GM12878 (cell line): ENCODE results near the gene ADCY9. TPM values are rescaled to one million over a fixed set of nuclear protein-coding genes. Genes with fewer than 3 reads are reported as not detected.
"Not testable (repeated sequence)": the region's sequence is repeated elsewhere in the genome, so short reads cannot be mapped to it uniquely, and the experiment has no call there.

Source experiments
- ATAC-seq: fragments of 200-7000 bp; cut with Tn5 transposase; 3 replicates; pipeline ENCODE4 v1.9.1; 2020; ENCODE audit warnings: mild to moderate bottlenecking, moderate library complexity
- BruUV-seq: library from RNA; stranded (reverse); fragments of 400-500 nt; replicated peaks from 2 replicates; lab custom pipeline; 2021; lab: Mats Ljungman, UMichigan
- CTCF ChIA-PET: fragments of 300-600 bp; sonication (Branson Sonifier 250); formaldehyde crosslinking; extraction: SDS; loops from one replicate; lab custom pipeline; 2021; ENCODE audit warnings: inconsistent platforms; lab: Yijun Ruan, JAX
- POLR2A ChIA-PET: fragments of 350-600 bp; formaldehyde crosslinking; extraction: SDS; loops from one replicate; lab custom pipeline; 2021; ENCODE audit warnings: inconsistent platforms; lab: Charles Lee
- RAD21 ChIA-PET: fragments of 300-600 bp; sonication (Branson Sonifier 250); formaldehyde crosslinking; loops from one replicate; lab custom pipeline; 2023; ENCODE audit warnings: antibody characterized with exemption; ENCODE audit not compliant: unreplicated experiment; lab: Charles Lee
- SMC1A ChIA-PET: fragments of 300-600 bp; sonication (Branson Sonifier 250); formaldehyde crosslinking; loops from one replicate; lab custom pipeline; 2023; ENCODE audit not compliant: unreplicated experiment, uncharacterized antibody; lab: Charles Lee
- DNase-seq: peaks from one replicate; pipeline ENCODE4 v3.0.0-alpha.2; 2011; ENCODE audit warnings: low read depth, low spot score
- FAIRE-seq: peaks from 3 replicates; lab custom pipeline; 2011; peaks lifted over from hg19 to GRCh38; lab: Jason Lieb, UNC
- H2AFZ ChIP-seq: 2 replicates; pipeline ENCODE4 v1.6.0; 2011; ENCODE audit warnings: low read depth, low read length, control low read depth; ENCODE audit not compliant: control insufficient read depth
- H3K27ac ChIP-seq: 2 replicates; pipeline ENCODE4 v1.5.1; 2011; ENCODE audit warnings: control low read depth; ENCODE audit not compliant: control insufficient read depth, insufficient read depth
- H3K27me3 ChIP-seq, 2 experiments: replicated peaks in 1 of 2; 2 replicates each; pipeline versions ENCODE4 v1.6.0 to v1.6.1; 2011; ENCODE audit warnings: low read length in 1 of 2; ENCODE audit not compliant: control insufficient read depth in 2 of 2, insufficient read depth in 2 of 2
- H3K36me3 ChIP-seq, 2 experiments: 2 replicates each; pipeline ENCODE4 v1.5.1; 2011; ENCODE audit warnings: low read length in 1 of 2; ENCODE audit not compliant: control insufficient read depth in 2 of 2, insufficient read depth in 2 of 2
- H3K4me1 ChIP-seq: 2 replicates; pipeline ENCODE4 v1.6.1; 2011; ENCODE audit warnings: mild to moderate bottlenecking, low read length, moderate library complexity, mixed read lengths; ENCODE audit not compliant: control insufficient read depth, insufficient read depth
- H3K4me2 ChIP-seq: 2 replicates; pipeline ENCODE4 v1.6.0; 2011; ENCODE audit warnings: control low read depth; ENCODE audit not compliant: control insufficient read depth, insufficient read depth
- H3K4me3 ChIP-seq: fragments of 200-600 bp; sonication (generic); 2 replicates; pipeline ENCODE4 v1.5.1; 2016
- H3K79me2 ChIP-seq: 2 replicates; pipeline ENCODE4 v1.6.0; 2011; ENCODE audit warnings: low read length; ENCODE audit not compliant: control insufficient read depth, insufficient read depth
- H3K9ac ChIP-seq: 2 replicates; pipeline ENCODE4 v1.8.0; 2011; ENCODE audit warnings: low read length, control low read depth, mixed read lengths; ENCODE audit not compliant: control insufficient read depth, insufficient read depth
- H3K9me3 ChIP-seq: replicated peaks from 3 replicates; pipeline ENCODE4 v1.5.1; 2011; ENCODE audit warnings: mild to moderate bottlenecking, low read length; ENCODE audit not compliant: control insufficient read depth, insufficient read depth
- H4K20me1 ChIP-seq: 2 replicates; pipeline ENCODE4 v1.6.0; 2011; ENCODE audit not compliant: control insufficient read depth, insufficient read depth
- CBFB ChIP-seq: IDR thresholded peaks from 2 replicates; pipeline ENCODE4 v1.6.1; 2016; ENCODE audit warnings: antibody characterized with exemption, low read depth
- CREB1 ChIP-seq: IDR thresholded peaks from 2 replicates; pipeline ENCODE4 v1.6.1; 2012; ENCODE audit warnings: low read depth, mild to moderate bottlenecking, inconsistent platforms
- IKZF1 ChIP-seq: fragments of 450-650 bp; conservative IDR thresholded peaks from 2 replicates; pipeline ENCODE4 v1.6.1; 2017; ENCODE audit warnings: antibody characterized with exemption, mild to moderate bottlenecking
- RFX5 ChIP-seq: IDR thresholded peaks from 2 replicates; pipeline ENCODE4 v1.6.1; 2011; ENCODE audit warnings: low read depth, low read length, improper control_type of control experiment
- WGBS: methylation state at CpG from one replicate; pipeline ENCODE4 v1.1.6; 2016; ENCODE audit warnings: low lambda C conversion rate; ENCODE audit not compliant: insufficient replicate concordance, insufficient coverage; ENCODE audit errors: missing lambda C conversion rate; 5-methylcytosine and 5-hydroxymethylcytosine counted together
- in situ Hi-C: fragments of 300-500 bp; cut with MboI; formaldehyde crosslinking; loops from 9 replicates; pipeline ENCODE4 v1.14.3; 2018; ENCODE audit warnings: mixed read lengths
- intact Hi-C: fragments of 100-400 bp; cut with micrococcal nuclease; formaldehyde crosslinking; loops from one replicate; pipeline ENCODE4 v1.14.2; 2022; ENCODE audit not compliant: unreplicated experiment
- polyA plus RNA-seq, 11 experiments: library from polyadenylated mRNA; depleted of rRNA in 4 of 11; unstranded in 6 of 11; stranded (reverse) in 5 of 11; fragments of >200 nt; fragmentation: Nextera tagmentation in 4 of 11; fragmentation: Illumina TruSeq in 1 of 11; extraction: Ambion mirVana in 4 of 11; extraction: Trizol in 1 of 11; gene quantifications; 1 replicate in 1 of 11; 2 replicates in 10 of 11; pipeline versions ENCODE4 v1.2.1 to v1.2.3, GENCODE V29; 2011 to 2016; ENCODE audit warnings: inconsistent platforms in 2 of 11, missing spikeins in 2 of 11, low read depth in 1 of 11
- total RNA-seq, 4 experiments: library from RNA; depleted of rRNA in 3 of 4; stranded (reverse); fragments of >200 nt in 3 of 4; fragmentation: Illumina TruSeq in 1 of 4; extraction: Trizol in 1 of 4; gene quantifications; 2 replicates each; pipeline versions ENCODE4 v1.2.1 to v1.2.3, GENCODE V29; 2013 to 2021
- TF ChIP-seq, protein P1 (sequence below): IDR thresholded peaks from 2 replicates; pipeline ENCODE4 v1.6.1; 2012; ENCODE audit warnings: low read depth, low read length, improper control_type of control experiment

The ADCY9 gene
- total and polyA plus RNA-seq, 10 of the 15 experiments (the other 5 are each of a cell fraction or from before 2014, with no cell fraction given) = 0.09 to 0.41 (median 0.15) TPM; not detected in 3

DNA sequence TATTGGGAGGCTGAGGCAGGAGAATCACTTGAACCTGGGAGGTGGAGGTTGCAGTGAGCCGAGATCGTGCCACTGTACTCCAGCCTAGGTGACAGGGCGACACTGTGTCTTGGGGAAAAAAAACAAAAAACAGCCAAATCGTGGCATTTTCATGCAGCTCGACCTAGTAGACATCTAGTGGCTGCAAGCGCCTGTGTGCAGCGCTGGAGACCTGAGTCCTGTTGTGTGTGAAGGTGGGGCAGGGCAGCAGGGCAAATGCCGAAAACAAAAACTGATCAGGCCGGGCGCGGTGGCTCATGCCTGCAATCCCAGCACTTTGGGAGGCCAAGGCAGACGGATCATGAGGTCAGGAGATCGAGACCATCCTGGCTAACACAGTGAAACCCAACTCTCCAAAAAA, 37.1 kb upstream of the ADCY9 start:
- RAD21 ChIA-PET, BruUV-seq, POLR2A ChIA-PET, H3K27me3 ChIP-seq, H2AFZ ChIP-seq, H3K4me3 ChIP-seq, H3K9ac ChIP-seq, CTCF ChIA-PET, H3K36me3 ChIP-seq, ATAC-seq, in situ Hi-C loops, H3K27ac ChIP-seq, H4K20me1 ChIP-seq, intact Hi-C loops, FAIRE-seq, H3K9me3 ChIP-seq, SMC1A ChIA-PET, H3K4me2 ChIP-seq, DNase-seq, H3K4me1 ChIP-seq, H3K79me2 ChIP-seq: not testable (repeated sequence)
- WGBS = 48% methylated on average over 13 of the region's 13 CpGs

DNA sequence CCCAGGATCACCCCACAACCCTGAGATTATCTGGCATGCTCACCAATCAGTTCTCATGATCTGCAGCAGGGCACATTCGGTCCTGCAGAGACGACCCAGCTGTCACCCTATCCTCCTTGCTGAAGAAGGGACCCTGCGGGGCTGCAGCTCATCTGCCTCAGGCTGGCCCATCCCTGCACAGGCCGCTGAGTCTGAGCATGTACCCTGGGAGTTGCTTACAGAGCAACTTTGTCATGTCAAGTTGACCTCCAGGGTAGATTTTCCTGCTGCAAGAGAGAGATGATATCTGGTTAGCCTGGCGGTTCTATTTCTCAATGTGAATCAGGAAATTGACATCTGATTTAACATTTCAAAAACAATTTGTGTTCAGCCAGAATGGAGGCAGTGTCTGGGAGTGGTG, 36.0 kb upstream of the ADCY9 start:
- no peak for FAIRE-seq
- SMC1A ChIA-PET = no interaction called here

More for the DNA sequence above, 36.0 kb upstream of the ADCY9 start:
- TF ChIP-seq IKZF1 = no peak
- TF ChIP-seq, protein P1, sequence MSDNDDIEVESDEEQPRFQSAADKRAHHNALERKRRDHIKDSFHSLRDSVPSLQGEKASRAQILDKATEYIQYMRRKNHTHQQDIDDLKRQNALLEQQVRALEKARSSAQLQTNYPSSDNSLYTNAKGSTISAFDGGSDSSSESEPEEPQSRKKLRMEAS = no peak
- TF ChIP-seq CBFB = no peak
- TF ChIP-seq RFX5 = no peak
- no peak for TF ChIP-seq CREB1
- ChIA-PET RAD21 (no interaction called here), POLR2A (no interaction called here), CTCF (interaction anchor here (1.2 kb wide), 1 partner anchor 226 kb away, joined by 3 read pairs; no protein-coding TSS in a partner anchor)
- ATAC-seq (no peak), DNase-seq (no peak)
- Histone ChIP-seq H3K27me3 (no peaks in the 10 kb centered on the region), H3K79me2 (no peaks in the 10 kb centered on the region), H3K27ac (no peak overlapping the region), H3K4me2 (no peak overlapping the region), H2AFZ (no peak overlapping the region), H3K9ac (no peak overlapping the region), H4K20me1 (no peaks in the 10 kb centered on the region), H3K36me3 (no peaks in the 10 kb centered on the region), H3K4me3 (no peak overlapping the region), H3K4me1 (no peaks in the 10 kb centered on the region), H3K9me3 (no peaks in the 10 kb centered on the region; the same call in 2 of the 3 replicates)
- BruUV-seq = no TSS peak
- in situ Hi-C loops = no loop called here
- WGBS = 33% methylated on average over 5 of the region's 5 CpGs
- intact Hi-C loops = no loop called here
